T-helper 2 cell treated with Interferon-gamma antibody and Interleukin-4, amounts not matched to agents 100 ng/mL and 5 ng/mL, for 36 hours (primary cell): ENCODE data around the gene SCUBE1. TPM values are rescaled to one million over a fixed set of nuclear protein-coding genes. Genes with fewer than 3 reads are reported as not detected.

Experiments used
- intact Hi-C: fragments of 100-400 bp; cut with micrococcal nuclease; formaldehyde crosslinking; loops from one replicate; pipeline ENCODE4 v1.15.1; 2023
- total RNA-seq: library from RNA; stranded (reverse); gene quantifications from 2 replicates; pipeline ENCODE4 v1.2.3, GENCODE V29; 2022

SCUBE1 gene
- total RNA-seq, 1 donor from 2014 or later: 0.11 TPM

GRCh38 chr22:43180670-43181069, 162.5 kb downstream of the SCUBE1 start:
- intact Hi-C loops: no loop called here

GRCh38 chr22:43179911-43180195, 163.3 kb downstream of the SCUBE1 start:
- intact Hi-C loops: no loop called here

GRCh38 chr22:43179146-43179910, 163.8 kb downstream of the SCUBE1 start:
- intact Hi-C loops: no loop called here

GRCh38 chr22:43177479-43177878, 165.7 kb downstream of the SCUBE1 start:
- intact Hi-C loops: no loop called here

- intact Hi-C loops: no loop called here
Observed at GRCh38 chr22:43176090-43176489, 167.1 kb downstream of the SCUBE1 start.

DNA sequence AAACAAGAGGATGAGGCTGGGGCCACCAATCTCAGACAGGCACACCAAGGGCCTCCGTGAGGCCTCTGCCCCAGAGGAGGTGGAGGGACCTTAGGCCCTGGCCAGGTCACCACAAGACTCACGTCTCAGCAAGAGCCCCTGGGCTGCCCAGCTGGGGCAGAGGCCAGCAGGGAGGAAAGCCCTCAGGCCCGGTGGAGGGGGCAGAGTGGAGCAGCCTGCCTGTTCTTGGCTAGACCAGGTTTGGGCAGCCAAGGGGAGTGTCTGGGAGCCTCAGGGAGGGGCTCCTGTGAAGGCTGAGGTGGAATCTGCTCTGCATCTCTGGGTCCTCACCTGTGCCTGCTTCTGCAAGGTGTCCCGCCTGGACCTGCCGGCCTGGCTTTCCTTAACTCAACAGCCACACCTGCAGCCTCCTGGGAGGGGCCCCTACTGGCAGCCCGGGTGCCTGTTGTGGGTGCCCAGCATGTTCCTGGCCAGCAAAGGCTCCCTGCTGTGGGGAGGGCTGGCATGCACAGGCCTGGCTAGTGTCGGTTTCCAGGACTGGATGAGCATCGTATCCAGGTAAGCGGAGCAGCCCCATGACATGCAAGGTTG, 168.1 kb downstream of the SCUBE1 start:
- intact Hi-C loops: no loop called here

DNA sequence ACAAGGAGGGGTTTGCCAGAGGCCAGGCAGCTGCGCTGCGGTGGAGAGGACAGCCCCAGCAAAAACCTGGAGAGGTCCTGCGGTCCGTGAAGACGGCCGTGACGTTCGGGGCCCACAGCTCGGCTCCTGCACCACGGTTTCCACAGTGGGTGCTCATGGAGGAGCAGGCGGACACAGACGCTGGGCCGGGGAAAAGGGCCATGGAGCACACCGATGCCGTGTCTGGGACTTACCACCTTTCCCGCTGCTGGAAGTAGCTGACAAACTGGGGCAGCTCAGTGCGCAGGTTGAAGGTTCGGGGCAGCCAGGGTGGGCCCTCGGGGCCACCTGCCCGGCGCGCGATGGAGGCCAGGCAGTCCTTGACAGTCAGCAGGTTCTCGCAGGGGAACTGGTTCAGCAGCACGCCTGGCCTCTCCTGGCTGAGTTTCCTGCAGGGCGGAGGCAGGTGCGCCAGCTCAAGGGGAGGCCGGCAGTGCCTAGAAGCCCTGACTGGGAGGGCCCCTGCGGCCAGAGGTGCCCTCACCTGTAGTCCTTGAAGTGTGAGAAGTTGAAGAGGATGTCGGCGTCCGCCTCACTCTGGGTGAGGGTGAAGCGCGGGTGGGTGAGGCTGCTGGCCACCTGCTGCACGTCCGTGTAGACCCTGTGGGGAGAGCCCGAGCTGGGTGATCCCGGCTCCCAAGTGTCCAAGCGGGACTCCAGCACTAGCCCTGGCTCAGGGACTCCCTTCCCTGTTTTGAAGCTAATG, 169.0 kb downstream of the SCUBE1 start:
- intact Hi-C loops: no loop called here

DNA sequence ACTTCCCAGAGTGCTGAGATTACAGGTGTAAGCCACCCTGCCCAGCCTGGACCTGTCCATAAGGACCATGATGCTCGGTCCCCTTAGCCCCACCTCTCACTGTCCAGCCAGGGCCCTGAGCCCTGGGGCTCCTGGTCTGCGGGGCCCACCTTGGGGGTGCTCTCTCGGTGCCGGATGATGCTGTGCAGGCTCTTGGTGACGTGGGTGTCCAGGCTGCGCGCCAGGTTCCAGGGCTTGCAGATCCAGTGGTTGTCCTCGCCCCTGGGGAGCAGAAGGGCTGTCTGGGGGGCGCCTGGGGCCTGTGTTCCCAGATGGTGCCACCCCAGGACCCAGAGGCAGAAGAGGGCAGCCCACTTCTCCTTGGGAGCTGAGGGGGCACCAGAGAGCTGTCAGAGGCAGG, 169.6 kb downstream of the SCUBE1 start:
- intact Hi-C loops: no loop called here

DNA sequence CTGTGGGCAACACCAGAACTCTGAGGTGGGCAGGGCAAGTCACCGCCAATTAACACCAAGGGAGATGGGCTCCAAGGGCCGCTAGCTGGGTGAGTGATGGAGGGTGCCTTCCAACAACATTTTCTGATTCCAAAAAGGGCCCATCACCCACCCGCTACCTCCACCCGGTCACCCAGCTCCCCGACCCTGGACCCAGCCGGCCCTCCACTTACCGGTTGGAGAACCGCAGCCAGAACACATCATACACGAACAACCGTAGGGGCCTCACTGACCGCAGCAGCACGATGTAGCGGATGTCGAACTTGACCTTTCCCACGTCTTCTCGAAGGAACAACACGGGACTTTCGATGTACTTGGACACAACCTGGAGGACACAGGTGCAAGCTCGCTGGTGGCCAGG, 171.0 kb downstream of the SCUBE1 start:
- intact Hi-C loops: no loop called here

DNA sequence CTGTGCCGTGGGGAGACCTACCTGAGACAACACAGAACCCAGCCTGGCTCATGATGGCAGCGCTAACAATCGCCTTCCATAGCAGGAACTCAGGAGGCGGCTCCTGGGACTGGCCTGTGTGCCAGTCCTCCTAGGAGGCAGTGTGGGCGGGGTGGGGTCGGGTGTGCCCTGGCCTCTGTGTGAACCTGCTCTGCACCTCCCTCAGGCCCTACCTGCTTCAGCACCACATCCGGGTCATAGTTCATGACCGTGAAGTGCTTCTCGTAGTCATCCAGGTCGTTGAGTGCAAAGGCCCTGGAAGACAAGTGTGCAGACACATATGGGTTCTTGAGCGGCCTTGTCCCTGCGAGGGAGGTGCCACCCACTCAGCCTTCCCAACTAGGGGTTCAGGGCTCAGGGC, 171.6 kb downstream of the SCUBE1 start:
- intact Hi-C loops: no loop called here

DNA sequence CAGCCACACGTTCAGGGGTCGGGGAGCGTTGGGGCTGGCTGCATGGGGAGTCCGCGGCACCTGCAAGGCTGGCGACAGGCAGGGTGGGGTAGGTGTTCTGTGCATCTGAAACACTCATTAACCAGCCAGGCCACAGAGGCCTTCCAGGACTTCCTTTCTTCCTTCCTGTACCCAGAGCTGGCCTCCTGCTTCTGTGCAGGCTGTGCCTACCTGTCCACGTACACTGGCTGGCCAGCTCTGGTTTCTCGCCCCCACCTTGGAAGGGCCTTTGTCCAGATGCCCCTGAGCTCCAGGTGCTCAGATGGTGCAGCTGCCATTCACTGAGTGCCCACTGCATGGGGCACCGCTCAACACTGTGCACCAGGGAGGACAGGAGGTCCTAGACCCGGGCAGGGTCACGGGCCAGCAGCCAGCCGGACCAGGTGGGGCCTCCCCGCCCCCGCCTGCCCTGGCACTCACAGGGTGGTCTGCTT, 172.1 kb downstream of the SCUBE1 start:
- intact Hi-C loops: no loop called here

- intact Hi-C loops: no loop called here
Observed at GRCh38 chr22:43170131-43170480, 173.1 kb downstream of the SCUBE1 start.

DNA sequence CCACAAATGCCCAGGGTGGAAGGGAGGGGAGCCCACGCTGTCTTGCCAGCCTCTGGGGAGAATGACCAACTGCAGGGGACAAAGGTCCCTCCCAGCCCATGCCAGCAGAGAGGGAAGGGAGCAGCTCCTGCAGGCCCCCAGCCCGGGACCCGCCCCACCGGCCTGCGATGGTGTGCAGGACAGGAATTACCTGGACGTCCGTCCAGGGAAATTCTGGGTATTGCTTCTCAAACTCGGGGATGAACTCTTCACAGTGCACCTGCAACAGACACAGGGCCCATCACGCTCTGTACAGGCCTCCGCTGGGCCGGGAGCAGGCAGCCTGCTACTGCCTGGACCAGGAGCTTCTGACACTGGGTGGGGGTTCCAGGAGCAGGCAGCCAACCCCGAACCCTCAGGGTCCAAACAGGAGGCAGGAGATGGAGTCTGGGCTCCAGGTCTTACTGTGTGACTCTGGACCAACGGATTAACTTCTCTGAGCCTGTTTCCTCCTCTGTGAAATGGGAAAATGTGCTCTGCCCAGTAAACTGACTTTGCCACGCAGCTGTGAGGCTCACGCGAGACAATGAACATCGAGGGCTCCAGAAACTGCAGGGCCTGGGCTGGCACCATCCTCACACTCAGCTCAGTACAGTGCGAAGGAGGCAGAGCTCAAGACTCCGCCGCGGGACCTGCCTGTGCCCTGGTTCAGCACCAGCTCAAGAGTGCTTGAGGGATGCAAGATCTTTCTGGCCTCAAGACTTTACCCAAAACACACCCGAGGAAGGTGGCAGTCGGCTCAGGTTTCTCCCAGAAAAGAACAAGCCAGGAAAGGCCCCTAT, 173.7 kb downstream of the SCUBE1 start:
- intact Hi-C loops: no loop called here

GRCh38 chr22:43168471-43169309, 174.5 kb downstream of the SCUBE1 start:
- intact Hi-C loops: no loop called here

- intact Hi-C loops: no loop called here
Observed at GRCh38 chr22:43167001-43167589, 176.1 kb downstream of the SCUBE1 start.

GRCh38 chr22:43166132-43166930, 176.8 kb downstream of the SCUBE1 start:
- intact Hi-C loops: no loop called here

GRCh38 chr22:43164636-43165035, 178.5 kb downstream of the SCUBE1 start:
- intact Hi-C loops: no loop called here

- intact Hi-C loops: no loop called here
Observed at GRCh38 chr22:43163241-43163795, 179.9 kb downstream of the SCUBE1 start.

GRCh38 chr22:43162412-43163150, 180.6 kb downstream of the SCUBE1 start:
- intact Hi-C loops: no loop called here
